Iris pigment epithelial cell (primary cell): Measurements from ENCODE around the gene KNTC1.
"Not testable (repeated sequence)": the region's sequence is repeated elsewhere in the genome, so short reads cannot be mapped to it uniquely, and the experiment has no call there.

Source experiments
- DNase-seq: peaks from one replicate; pipeline ENCODE4 v3.0.0-alpha.2; 2011; ENCODE audit warnings: low read depth

KNTC1 gene

DNA sequence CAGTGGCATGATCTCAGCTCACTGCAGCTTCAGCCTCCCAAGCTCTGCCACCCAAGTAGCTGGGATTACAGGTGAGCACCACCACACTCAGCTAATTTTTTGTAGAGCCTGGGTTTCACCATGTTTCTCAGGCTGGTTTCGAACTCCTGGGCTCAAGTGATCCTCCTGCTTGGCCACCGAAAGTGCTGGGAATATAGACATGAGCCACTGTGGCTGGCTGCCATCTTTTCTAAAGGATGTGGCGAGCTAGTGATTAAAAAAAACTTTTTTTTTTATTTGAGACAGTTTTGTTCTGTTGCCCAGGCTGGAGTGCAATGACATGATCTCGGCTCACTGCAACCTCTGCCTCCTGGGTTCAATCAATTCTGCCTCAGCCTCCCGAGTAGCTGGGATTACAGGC, 39.8 kb downstream of the KNTC1 start:
- DNase-seq: not testable (repeated sequence)

DNA sequence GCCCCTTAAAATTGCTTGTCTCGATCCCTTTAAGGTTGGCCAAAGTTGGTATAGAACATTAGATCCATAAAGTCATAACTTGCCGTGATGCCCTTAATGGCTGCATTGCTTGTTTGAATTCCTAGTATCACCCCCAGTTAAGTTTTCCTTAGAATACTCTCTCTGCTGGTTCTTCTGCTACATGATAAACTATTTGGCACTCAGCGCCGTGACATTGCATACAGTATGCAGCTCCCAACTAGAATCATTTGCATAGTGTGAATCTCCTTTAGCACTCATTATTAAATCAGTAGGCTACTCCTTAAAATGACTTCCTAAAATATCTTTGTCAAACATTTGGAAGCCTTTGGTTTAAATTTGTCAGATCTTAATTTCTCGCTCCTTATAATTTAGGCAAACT, 42.2 kb downstream of the KNTC1 start:
- DNase-seq: no peak

DNA sequence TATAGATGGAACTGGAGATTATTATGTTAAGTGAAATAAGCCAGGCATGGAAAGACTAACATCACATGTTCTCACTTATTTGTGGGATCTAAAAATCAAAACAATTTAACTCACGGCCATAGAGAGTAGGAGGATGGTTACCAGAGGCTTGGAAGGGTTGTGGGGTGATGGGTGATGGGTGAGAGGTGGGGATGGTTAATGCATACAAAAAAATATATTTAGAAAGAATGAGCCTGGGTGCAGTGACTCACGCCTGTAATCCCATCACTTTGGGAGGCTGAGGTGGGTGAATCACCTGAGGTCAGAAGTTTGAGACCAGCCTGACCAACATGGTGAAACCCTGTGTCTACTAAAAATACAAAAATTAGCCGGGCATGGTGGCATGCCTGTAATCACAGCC, 43.0 kb downstream of the KNTC1 start:
- DNase-seq: peak; percentile 21

DNA sequence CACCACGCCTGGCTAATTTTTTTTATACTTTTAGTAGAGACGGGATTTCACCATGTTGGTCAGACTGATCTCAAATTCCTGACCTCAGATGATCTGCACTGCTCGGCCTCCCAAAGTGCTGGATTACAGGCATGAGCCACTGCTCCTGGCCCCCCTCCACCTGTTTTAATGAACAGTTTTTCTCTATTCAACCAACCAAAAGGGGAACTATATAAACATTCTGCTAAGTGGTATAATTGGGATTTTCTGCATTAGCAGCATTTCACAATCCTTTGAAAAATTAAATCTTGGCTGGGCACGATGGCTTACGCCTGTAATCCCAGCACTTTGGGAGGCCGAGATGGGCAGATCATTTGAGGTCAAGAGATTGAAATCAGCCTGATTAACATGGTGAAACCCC, 44.8 kb downstream of the KNTC1 start:
- no peak for DNase-seq

DNA sequence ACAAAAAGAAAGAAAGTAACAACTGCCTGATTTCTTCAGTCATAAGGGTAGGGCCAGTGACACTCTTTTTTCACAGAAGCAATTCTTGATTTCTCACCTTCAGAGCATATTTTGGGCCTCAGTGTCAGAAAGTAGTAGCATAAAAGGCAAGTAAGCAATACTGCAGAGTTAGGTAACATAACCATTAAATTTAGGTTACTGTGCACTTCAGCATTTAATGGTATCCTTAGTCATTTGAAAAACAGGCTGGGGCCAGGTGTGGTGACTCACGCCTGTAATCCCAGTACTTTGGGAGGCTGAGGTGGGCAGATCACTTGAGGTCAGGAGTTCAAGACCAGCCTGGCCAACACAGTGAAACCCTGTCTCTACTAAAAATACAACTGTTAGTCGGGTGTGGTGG, 56.2 kb downstream of the KNTC1 start:
- peak; percentile 13 for DNase-seq

DNA sequence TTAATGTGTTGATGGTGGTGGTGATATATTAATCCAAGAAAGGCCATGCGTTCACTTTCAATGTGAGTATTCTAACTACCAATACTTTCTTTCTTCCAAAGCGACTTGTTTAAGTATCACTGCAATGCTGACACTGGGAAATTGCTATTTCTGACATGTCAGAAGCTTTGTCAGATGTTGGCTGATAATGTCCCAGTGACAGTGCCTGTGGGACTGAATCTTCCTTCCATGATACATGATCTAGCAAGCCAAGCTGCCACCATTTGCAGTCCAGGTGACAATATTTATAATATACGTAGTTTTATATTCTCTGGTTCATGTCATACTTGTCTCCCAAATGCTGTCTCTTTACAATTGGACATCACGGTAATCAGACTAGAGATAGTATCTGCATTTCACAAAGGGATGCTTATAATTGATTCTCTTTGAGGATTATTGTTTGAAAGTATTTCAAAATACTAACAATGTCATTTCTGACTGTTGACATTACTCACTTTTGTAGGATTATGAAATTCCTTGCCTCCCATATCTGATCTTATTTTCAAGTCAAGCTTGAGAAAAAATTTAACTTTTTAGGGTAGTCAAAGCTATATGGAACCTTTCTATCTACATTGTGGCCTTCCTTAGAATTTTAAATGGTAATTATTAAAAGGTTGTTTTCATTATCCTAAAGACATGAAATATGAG, 57.3 kb downstream of the KNTC1 start:
- DNase-seq: peak; percentile 46

DNA sequence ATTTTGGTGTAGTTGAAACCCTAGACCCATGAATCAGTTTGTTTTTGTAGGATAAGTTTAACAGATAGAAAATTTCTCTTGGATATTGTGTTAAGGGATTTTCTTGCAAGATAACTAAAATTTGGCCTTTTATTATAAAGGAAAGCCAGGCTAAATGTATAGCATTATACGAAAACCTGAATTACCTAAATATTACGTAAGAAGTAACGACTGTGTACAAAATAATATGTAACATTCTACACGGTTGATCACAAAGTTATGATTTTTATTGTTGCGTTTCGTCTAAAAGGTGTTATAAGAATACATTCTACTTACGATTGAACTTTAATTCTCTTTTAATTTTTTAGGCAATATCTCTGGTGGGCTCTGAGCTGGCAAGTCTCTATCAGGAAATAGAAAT, 63.9 kb downstream of the KNTC1 start:
- no peak for DNase-seq

DNA sequence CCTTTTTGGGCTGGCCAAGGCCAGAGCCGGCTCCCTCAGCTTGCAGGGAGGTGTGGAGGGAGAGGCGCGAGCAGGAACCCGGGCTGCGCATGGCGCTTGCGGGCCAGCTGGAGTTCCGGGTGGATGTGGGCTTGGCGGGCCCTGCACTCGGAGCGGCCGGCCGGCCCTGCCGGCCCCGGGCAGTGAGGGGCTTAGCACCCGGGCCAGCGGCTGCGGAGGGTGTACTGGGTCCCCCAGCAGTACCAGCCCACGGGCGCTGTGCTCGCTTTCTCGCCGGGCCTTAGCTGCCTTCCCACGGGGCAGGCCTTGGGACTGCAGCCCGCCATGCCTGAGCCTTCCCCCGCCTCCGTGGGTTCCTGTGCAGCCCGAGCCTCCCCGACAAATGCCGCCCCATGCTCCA, 64.9 kb downstream of the KNTC1 start:
- DNase-seq: not testable (repeated sequence)

DNA sequence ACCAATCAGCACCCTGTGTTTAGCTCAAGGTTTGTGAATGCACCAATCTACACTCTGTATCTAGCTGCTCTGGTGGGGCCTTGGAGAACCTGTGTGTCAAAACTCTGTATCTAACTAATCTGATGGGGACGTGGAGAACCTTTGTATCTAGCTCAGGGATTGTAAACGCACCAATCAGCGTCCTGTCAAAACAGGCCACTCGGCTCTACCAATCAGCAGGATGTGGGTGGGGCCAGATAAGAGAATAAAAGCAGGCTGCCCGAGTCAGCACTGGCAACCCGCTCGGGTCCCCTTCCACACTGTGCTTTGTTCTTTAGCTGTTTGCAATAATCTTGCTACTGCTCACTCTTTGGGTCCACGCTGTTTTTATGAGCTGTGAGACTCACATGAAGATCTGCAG, 65.5 kb downstream of the KNTC1 start:
- DNase-seq: not testable (repeated sequence)

DNA sequence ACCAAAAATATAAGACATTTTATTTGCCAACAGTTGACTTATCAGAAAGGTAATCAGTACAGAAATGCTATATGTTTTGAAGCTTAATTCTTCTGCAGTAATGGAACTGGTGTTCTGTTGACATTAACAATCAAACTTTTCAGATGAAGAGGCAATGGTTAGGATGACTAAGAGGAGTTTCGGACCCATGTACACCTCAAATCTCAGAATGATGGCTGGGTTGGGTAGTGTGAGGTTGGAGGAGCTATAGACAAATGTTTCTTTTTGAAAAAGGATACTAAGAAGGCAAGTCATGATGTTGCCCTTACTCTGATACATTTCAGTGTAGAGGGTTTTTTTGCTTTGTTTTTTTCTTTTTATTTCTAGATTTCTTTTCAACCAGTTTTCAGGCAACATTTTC, 66.9 kb downstream of the KNTC1 start:
- no peak for DNase-seq

DNA sequence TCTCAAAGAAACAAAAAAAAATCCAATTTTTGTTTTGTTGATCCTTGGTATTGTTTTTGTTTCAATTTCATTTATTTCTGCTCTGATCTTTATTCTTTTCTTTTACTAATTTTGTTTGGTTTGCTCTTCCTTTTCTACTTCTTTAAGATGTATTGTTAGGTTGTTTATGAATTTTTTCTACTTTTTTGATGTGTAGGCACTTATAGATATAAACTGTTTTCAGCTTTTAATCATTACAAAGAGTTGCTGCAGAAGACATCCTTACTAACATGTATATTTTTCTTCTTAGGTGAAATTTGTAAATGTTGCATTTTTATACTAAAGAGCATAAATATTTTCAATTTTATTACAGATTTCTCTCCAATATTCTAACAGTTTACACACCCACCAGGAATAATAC, 69.8 kb downstream of the KNTC1 start:
- no peak for DNase-seq

DNA sequence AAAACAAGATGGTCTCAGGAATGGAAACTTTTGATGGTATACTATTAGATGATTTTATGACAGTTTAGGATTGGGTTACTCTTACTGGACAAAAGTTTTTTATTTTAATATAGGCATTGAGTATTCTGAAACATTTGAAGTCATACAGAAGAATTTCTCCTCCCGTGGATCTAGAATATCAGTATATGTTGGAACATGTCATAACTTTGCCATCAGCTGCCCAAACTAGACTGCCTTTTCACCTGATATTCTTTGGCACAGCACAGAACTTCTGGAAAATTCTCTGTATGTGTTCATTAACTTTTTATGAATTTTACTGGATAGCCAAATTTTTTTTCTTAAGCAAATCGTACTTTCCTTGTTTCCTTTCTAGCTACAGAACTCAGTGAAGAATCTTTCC, 75.4 kb downstream of the KNTC1 start:
- no peak for DNase-seq

DNA sequence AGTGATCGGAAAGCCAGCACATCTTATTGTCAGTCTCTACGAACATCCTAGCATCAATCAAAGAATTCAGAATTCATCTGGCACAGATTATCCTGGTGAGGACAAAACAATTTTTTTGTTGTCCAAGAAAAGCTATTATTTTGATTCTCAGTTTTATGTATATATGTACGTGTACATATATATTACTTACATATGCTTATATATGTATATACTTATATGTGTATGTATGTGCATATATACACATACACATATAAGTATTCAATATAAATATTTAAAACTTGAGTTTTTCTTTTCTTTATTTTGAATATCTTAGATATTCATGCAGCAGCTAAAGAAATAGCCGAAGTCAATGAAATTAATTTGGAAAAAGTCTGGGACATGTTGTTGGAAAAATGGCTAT, 77.9 kb downstream of the KNTC1 start:
- DNase-seq: no peak

DNA sequence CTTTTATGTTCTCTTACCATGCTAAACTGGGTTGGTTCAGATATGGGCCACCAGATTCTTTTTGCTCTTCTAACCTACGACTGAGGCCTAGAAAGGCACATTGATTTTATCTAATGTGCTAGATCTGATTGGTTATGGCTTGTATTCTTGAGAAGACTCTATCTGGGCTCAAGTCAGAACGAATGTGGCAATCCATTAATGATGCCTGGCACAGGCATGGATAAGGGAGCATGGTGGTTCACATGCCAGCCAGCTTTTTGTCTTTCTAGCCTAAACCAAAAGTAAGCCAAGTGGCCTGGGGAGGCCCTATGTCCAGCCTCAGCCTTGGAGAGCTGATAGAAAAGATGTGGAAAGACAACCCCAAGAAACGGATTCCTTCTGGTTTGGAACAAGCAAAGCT, 82.7 kb downstream of the KNTC1 start:
- no peak for DNase-seq

DNA sequence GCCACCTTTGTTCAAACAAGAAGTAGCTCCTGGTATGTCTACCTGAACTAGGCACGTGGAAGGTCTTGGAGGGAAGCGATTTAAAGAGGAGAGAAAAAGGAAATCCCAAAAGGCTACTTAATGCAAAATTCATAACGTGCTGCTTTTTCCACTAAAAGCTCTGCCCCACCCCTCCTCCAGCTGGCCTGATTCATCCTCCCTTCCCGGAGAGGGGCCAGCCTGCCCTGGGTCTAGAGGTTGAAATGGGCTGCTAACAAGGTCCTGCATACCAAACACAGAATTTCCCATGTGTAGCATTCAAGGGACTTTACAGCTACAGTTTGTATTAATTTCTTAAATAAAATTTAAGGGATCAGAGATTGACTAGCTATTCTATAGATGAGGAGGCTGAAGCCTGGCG, 83.2 kb downstream of the KNTC1 start:
- no peak for DNase-seq

DNA sequence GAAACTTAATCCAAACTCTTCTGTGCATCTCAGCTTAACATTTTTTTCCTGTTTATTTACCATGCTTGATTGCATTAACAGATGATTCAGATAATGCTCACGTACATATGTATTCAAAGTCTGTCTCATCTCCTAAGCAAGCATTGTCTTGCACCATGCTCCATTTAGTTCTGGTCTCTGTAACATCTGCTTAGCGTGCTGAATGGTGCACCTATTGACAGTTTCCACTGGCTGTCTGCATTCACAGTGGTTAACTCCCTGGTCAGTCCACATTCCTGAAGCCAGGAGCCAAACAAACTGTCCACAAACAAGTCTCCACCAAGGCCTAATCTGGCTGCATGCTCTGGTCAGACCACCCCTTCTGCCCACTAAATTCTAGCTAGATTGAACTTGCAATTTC, 83.9 kb downstream of the KNTC1 start:
- peak; percentile 14 for DNase-seq

DNA sequence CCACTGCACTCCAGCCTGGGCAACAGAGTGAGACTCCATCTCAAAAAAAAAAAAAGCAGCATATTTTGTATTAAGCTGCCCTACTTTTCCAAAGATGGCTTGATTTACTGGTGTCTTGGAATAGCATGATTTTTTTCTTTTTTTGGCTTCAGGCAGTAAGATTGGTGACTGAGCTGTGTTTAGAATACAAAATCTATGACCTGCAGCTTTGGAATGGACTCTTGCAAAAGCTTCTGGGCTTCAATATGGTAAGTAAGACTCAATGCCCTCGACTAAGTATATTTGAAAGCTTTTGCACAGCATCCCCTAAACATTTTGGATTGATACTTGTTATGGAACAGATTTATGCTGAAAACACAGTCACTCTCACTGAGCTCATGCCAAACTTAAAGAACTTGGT, 87.8 kb downstream of the KNTC1 start:
- DNase-seq: peak; percentile 25

DNA sequence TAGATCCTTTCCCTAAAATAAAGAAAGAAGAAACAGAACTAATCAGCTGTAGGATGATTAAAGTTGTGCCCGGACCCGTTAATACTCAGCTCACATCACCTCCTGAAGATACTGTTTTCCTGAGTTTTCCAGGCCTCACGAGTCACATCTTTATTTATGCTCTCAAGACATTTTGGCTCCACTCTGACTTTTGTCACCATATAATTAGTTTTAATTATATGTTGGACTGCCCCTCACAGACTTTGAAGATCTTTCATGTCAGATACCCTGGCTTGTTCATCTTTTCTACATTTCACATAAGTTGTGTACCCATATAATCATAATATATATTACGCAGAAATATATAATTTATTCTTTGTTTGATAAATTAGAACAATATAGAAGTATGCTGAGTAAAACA, 88.7 kb downstream of the KNTC1 start:
- DNase-seq: no peak

DNA sequence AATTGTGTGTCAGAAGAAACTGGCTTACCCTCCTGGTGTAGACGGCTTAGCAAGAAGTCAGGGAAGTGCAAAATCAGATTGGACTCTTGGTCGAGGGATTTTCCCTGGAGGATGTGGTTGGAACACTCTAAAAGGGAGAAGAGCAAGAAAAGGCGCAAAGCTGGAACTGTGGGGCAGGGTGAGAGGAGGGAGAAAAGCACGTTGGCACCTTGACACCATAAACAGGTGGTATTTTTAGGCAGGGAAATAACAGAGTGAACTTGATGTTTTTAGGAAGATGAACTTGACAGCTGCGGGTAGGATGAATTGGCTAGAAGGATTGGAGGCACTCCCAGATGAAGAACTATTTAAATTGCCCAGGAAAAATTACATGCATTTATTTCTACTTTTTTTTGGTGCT, 108.4 kb downstream of the KNTC1 start:
- no peak for DNase-seq

DNA sequence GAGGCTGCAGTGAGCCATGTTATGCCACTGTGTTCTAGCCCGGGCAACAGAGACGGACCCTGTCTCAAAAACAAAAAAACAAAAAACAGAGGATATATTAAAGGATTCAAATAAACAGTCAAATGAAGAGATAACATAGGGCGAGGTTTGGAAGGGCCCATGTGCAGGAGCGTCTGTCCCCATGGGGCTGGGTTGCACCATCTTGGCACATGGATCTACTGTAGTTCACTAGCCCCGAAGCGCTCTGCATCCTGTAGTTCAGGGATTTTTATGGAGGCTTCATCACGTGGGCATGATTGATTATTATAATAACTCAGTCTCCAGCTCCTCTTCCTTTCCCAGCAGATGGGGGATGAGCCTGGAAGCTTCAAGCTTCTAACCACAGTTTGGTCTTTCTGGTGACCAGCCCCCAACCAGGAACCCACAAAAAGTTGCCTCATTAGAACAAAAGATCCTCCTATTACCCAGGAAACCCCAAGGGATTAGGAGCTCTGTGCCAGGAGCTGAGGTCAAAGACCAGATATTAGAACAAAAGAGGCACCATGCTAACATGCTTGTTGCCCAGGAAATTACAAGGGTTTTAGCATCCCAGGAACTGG, 116.3 kb downstream of the KNTC1 start:
- no peak for DNase-seq

DNA sequence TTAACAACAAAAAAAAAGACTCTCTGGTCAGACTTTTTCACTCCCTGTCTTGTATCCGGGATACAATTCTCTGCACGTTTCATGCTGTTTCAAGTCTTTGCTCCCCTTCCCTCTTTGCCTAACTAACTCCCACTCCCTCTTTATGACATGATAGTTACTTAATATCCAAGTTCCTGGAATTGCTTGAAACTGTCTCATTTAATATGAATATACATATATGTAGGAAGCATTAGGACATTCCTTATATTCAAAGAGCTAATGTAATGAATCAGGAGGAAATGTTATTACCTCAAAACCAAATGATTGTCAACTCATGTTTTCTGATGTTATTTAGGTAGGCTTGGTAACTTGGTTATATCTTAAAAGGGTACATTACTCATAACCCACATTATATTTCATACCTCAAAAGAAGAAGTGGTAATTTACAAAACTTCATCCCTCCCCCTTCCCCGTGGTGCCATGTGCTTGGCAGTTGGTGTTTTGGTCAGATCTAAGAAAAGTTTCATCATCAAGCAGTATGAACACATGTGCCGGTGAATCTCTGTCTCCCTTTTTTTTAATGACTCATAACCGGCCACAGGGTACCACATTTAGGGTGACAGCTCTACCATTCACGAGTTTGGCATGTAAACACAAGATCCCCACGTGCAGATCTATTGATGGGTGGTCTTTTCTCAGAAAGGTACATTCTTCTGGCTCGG, 119.6 kb downstream of the KNTC1 start:
- DNase-seq: peak; percentile 90

DNA sequence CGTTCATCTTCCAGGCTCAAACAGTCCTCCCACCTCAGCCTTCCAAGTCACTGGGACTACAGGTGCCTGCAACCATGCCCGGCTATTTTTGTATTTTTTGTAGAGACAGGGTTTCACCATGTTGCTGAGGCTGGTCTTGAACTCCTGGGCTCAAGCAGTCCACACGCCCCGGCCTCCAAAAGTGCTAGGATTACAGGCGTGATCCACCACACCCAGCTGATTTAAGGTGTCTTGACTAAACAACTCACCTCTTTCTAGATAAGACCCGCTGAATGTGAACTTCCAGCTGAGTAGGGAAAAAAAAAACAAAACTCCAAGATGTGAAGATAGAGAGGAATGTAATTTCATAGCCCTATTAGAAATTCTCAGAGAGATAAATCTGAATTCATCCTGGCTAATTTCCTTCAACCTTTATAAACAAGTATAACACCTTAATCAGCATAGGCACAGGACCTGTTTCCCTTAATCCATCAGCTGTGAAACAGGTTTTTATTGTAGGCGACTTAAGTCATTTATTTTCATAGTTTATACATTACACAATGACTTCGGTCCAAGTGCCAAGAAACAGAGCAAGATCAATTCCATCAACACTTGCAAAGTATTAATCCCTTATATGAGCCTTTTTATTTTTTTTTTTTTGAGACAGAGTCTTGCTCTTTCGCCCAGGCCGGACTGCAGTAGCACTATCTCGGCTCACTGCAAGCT, 124.6 kb downstream of the KNTC1 start:
- no peak for DNase-seq

DNA sequence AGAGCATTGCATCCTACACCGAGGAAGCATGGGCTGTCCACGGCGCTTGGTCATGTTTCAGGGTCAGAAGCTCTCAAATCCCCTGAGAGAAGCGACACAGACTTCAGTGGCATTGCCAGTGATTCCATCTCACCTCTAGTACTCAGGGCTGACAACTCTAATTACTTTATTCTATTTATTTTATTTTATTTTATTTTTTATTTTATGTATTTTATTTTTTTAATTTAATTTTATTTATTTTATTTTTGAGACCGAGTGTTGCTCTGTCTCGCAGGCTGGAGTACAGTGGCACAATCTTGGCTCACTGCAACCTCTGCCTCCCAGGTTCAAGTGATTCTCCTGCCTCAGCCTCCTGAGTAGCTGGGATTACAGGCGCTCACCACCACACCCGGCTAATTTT, 126.2 kb downstream of the KNTC1 start:
- DNase-seq: not testable (repeated sequence)
